GM08714 (cell line): ENCODE measurements around the gene SKAP1.

ENCODE experiments used
- H3K4me3 ChIP-seq: fragments of 200-500 bp; sonication (Bioruptor generic); 2 replicates; pipeline ENCODE4 v1.5.1; 2014; ENCODE audit warnings: mild to moderate bottlenecking, low read length, inconsistent platforms
- ZNF274 ChIP-seq: IDR thresholded peaks from 2 replicates; pipeline ENCODE4 v1.6.1; 2012; ENCODE audit warnings: mild to moderate bottlenecking, low read depth, low read length

The SKAP1 gene

GRCh38 chr17:48429638-48430586 lies at the start of gene SKAP1:
TSS of gene SKAP1 (minus strand) at chr17:48430214.
- peak within 1 kb of the TSS; percentile 73 for H3K4me3 ChIP-seq
- no peak for TF ChIP-seq ZNF274

GRCh38 chr17:48479014-48479402 lies 49.0 kb upstream of the SKAP1 start:
- no peak overlapping the region for H3K4me3 ChIP-seq
- TF ChIP-seq ZNF274, result no peak

GRCh38 chr17:48478224-48479013 lies 48.4 kb upstream of the SKAP1 start:
- no peak for TF ChIP-seq ZNF274
- H3K4me3 ChIP-seq, result no peak overlapping the region

- H3K4me3 ChIP-seq, result no peak overlapping the region
- no peak for TF ChIP-seq ZNF274
Observed at GRCh38 chr17:48477221-48477620, 47.2 kb upstream of the SKAP1 start.

GRCh38 chr17:48472411-48473281 lies 42.6 kb upstream of the SKAP1 start:
- no peak overlapping the region for H3K4me3 ChIP-seq
- TF ChIP-seq ZNF274, result no peak

GRCh38 chr17:48471817-48472410 lies 41.9 kb upstream of the SKAP1 start:
- TF ChIP-seq ZNF274, result no peak
- no peak overlapping the region for H3K4me3 ChIP-seq

GRCh38 chr17:48470388-48471034 lies 40.5 kb upstream of the SKAP1 start:
- H3K4me3 ChIP-seq, result no peak overlapping the region
- no peak for TF ChIP-seq ZNF274

GRCh38 chr17:48469227-48469626 lies 39.2 kb upstream of the SKAP1 start:
- no peak for TF ChIP-seq ZNF274
- H3K4me3 ChIP-seq, result no peak overlapping the region

- TF ChIP-seq ZNF274, result no peak
Observed at GRCh38 chr17:48468299-48468698, 38.3 kb upstream of the SKAP1 start.

GRCh38 chr17:48465884-48466283 lies 35.9 kb upstream of the SKAP1 start:
- no peak overlapping the region for H3K4me3 ChIP-seq
- no peak for TF ChIP-seq ZNF274

More at GRCh38 chr17:48468299-48468698, 38.3 kb upstream of the SKAP1 start:
- H3K4me3 ChIP-seq, result no peak overlapping the region

- H3K4me3 ChIP-seq, result no peak overlapping the region
- TF ChIP-seq ZNF274, result no peak
Observed at GRCh38 chr17:48463526-48463925, 33.5 kb upstream of the SKAP1 start.

GRCh38 chr17:48462946-48463345 lies 32.9 kb upstream of the SKAP1 start:
- no peak for TF ChIP-seq ZNF274
- no peak overlapping the region for H3K4me3 ChIP-seq

- no peak for TF ChIP-seq ZNF274
- H3K4me3 ChIP-seq, result no peak overlapping the region
Observed at GRCh38 chr17:48460052-48460451, 30.0 kb upstream of the SKAP1 start.
